ENCODE data around the gene SLC6A8.

SLC6A8 gene

DNA sequence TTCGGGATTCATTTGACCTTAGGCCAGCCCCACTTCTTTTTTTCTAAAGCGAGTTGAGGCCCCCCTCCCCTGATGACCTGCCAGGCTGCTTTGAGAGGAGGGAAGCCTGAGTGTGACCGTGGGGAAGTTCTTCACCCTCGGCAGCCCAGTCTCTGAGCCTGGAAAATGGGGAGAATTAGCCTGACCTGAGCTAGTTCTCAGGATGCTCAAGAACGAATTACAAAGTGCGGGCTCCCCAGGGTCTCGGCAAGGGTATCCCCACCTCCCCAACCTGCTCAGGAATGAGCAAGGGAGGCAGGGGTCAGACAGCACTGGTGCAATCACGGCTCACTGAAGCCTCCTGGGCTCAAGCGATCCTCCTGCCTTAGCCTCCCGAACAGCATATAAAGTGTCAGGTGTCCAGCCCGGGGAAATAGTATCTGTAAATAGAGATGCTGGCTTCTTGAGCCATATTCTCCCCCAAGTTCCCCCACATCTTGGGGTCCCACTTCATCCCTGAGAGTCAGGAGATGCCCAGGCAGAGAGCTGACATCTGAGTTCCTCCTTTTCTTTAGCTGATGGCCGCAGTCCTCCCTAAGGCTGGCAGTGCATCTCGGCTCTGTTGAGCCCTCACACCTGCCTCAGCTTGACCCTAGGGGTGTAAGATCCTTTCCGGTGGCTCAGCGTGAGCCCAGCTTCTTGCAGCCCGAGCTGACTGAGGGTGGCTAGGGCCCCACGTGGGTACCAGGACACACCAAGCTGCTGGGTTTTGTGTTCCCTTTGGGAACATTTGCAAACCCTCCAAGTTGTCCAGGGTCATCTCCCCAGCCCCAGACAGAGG lies 39.2 kb upstream of the SLC6A8 start:
- no peak for DNase-seq (ENCODE audit: low spot score)

DNA sequence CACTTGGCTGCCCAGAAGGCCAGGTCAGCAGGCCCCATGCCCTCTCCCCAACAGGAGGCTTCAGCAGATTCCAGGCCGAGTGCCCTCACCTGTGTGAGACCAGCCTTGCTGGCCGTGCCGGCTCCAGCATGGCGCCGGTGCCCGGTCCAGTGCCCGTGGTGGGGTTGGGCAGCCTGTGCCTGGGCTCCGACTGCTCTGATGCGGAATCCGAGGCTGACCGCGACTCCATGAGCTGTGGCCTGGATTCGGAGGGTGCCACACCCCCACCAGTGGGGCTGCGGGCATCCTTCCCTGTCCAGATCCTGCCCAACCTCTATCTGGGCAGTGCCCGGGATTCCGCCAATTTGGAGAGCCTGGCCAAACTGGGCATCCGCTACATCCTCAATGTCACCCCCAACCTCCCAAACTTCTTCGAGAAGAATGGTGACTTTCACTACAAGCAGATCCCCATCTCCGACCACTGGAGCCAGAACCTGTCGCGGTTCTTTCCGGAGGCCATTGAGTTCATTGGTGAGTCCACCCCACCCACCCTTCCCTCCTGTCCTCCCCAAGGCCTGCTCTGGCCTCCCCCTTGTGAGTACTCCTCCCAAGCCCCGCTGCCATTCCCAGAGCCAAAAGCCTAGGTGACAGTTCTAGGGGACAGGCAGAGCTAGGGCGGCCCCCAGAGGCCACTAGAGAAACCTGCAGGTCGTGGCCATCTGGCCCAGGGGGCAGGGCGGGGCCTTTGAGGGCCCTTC lies 38.4 kb upstream of the SLC6A8 start:
- DNase-seq (ENCODE audit: low spot score) = peak; percentile 25

DNA sequence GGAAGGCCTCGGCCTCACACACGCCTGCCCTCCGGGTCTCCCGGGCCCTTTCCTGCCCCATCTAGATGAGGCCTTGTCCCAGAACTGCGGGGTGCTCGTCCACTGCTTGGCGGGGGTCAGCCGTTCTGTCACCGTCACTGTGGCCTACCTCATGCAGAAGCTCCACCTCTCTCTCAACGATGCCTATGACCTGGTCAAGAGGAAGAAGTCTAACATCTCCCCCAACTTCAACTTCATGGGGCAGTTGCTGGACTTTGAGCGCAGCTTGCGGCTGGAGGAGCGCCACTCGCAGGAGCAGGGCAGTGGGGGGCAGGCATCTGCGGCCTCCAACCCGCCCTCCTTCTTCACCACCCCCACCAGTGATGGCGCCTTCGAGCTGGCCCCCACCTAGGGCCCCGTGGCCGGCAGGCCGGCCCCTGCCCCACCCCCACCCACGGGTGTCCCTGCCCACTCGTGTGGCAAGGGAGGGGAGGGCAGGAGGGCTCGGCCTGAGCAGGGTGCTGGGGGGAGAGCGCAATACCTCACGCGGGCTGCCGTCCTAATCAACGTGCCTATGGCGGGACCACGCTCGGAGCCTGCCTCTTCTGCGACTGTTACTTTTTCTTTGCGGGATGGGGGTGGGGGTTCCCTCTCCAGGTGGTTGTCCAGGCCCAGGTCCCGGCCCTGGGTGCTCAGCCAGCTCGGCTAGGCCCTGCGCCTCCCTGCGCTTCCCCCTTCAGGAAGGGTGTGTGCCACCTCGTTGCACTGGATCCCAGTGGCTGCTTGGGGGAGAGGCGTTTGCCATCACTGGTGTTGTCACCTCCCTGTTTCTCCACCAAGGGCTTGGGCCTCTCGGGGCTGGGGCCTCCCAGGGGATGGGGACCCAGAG lies 37.6 kb upstream of the SLC6A8 start:
- no peak for DNase-seq (ENCODE audit: low spot score)

DNA sequence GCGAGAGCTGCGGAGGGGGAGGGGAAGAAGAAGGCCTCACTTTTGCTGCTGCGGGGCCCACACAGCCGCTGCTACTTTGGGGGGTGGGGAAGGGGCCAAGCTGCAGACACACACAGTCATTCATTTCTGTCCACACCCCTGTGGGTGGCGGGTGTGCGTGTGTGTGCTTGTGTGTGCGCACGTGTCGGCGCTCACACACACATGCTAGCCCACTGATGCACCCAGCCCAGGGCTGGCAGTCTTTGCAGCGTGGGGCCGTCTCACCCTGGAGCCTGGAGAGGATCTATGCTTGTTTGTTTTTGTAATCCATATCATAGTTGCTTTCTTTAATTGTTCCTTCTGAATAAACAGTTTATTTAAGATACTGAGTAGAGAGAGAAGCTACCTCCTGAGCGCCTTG lies 36.8 kb upstream of the SLC6A8 start:
- no peak for DNase-seq (ENCODE audit: low spot score)

DNA sequence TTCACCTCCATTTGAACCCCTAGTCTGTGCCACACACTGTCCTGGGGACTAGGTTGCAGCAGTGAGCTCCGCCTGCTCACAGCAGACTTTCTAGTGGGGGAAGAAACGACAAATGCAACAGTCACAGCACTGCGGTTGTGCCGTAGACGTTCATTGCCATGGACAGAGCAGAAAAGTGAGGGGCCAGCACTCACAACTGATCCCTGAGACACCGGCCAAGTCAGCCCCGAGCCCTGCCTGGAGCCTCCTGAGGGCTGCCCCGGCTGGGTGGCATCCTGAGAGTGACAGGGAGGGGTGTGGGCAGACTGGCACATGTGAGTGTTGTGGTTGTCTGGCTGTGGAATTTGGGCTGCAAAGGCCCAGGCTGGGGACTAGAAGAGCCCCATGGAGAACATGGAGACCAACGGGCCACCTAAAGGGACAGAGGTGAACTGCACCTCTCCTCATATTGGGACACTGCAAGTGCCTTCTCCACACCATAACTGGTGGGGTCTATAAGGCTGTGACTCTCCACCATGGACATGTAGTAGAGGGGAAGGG lies 36.1 kb upstream of the SLC6A8 start:
- no peak for DNase-seq (ENCODE audit: low spot score)

DNA sequence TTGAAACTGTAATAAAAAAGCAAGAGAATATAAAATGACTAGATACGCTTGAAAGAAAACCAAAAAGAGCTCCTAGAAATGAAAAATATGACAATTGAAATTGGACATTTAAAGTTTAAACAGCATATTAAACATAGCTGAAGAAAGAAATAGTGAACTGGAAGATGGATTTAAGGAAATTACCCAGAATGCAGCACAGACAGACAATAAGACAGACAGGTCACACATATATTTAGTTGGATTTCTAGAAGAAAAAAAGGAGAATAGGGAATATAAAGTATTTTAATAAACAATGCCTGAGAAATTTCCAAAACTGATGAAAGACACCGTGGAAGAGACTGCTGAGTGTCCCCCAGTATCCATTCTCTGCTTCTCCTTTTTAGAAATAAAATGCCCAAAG lies 34.2 kb upstream of the SLC6A8 start:
- DNase-seq (ENCODE audit: low spot score) = no peak

DNA sequence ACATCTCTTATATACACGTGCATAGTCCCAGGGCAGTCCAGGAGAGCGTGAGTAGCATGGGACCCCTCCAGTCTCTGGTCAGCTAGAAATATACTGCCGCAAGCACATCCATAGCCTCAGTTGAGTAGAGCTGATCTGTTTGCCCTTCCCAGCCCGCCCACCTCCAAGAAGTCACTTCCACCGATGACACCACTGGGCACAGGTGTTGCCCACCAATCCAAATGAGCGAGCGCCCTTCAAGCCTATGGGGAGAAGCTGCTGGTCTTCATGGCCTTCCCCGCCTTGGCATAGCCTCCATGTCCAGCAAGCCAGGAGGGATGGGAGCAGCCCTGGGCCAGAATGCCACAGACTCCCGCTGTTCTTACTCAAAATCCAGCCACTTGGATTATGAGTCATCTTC lies 30.6 kb upstream of the SLC6A8 start:
- DNase-seq (ENCODE audit: low spot score) = no peak

DNA sequence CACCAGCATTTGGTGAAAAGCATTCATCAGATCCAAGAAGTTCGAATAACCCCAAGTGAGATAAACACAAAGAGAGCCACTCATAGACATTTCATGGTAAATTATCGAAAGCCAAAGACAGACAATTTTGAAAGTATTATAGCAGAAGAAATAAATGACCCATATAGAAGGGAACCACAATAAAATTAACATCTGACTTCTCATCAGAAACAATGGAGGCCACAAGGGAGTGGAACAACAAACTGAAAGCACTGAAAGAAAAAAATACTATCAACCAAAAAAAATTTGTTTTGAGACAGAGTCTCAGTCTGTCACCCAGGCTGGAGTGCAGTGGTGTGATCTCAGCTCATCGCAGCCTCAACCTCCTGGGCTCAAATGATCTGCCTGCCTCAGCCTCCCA lies 28.5 kb upstream of the SLC6A8 start:
- DNase-seq (ENCODE audit: low spot score) = no peak

DNA sequence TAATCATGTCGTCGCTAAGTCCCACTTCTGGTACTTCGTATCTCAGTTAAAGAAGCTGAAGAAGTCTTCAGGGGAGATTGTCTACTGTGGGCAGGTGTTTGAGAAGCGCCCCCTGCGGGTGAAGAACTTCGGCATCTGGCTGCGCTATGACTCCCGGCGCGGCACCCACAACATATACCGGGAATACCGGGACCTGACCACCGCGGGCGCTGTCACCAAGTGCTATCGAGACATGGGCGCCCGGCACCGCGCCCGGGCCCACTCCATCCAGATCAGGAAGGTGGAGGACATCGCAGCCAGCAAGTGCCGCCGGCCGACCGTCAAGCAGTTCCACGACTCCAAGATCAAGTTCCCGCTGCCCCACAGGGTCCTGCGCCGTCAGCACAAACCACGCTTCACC lies 25.5 kb upstream of the SLC6A8 start:
- DNase-seq (ENCODE audit: low spot score) = peak; percentile 60

DNA sequence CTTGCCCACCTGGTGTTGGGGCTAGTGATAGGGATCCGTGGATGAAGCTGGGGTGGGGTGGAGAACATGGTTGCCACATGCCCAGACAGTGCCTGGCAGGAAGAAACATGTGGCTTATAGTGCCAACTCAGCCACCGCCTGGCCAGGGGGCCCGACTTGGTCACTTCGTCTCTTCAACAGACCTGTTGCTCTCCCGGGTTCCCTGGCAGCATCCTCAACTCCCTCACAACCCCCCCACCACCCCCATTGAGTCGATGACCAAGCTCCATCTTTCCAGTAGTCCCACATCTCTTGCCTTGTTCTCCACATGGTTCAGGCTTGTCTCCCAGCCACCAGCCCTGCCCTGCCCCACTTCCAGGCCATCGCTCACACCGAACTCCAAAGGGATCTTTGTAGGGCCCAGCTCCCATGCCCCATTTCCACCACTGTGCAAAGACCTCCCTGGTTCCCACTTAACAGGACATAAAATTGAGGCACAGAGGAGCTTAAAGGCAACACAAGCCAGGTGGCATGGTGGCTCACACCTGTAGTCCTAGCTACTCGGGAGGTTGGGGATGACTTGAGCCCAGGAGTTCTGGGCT lies 21.9 kb upstream of the SLC6A8 start:
- DNase-seq (ENCODE audit: low spot score) = no peak

DNA sequence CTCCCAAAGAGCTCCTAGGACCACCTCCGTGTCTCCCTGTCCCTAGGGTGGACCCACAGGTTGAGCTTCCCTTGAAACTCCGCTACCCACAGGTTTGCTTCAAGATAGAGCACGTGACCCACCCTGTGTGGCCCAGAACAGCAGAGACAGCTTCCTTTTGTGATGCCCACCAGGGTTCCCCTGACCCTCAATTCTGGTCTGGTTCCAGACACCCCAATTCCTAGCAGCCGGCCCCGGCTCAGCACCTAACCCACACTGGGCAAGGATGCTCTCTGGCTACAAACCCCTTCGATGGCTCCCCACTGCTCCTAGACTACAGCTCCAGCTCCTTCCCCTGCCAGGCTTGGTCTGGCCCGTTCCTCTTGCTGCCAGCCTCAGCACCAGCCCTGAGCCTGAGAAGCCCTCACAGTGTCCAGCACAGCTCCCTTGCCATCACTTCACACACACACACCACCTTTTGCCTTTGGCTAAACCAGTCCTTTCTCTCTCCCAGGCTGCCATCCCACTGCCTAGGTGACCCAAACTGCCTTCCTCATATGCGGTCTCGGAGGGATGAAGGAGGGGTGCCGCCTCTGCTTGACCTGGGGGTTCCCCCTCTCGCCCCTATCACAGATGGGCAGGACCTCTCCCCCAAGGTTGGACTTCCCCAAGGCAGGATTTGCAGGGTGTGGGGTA lies 20.3 kb upstream of the SLC6A8 start:
- DNase-seq (ENCODE audit: low spot score) = no peak

DNA sequence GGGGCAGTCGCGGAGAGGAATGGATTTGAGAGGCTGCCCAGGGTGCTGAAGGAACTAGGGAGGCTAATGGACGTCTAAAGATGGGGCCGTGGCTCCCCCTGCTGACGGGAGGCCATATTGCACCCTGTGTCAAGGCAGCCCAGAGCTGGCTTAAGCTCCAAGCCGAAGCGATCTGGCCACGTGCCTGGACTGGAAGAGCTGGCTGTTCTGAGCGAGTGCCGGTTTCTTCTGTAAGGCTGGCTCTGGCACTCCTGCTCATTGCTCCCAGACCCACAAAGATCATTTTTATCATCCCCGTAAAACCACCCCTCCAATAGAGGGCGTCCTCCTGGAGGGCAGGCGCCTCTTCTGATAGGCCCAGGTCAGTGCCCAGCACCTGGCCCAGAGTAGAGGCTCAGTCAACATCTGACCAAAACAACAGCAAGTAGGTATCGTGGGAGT lies 19.8 kb upstream of the SLC6A8 start:
- peak; percentile 76 for DNase-seq (ENCODE audit: low spot score)

DNA sequence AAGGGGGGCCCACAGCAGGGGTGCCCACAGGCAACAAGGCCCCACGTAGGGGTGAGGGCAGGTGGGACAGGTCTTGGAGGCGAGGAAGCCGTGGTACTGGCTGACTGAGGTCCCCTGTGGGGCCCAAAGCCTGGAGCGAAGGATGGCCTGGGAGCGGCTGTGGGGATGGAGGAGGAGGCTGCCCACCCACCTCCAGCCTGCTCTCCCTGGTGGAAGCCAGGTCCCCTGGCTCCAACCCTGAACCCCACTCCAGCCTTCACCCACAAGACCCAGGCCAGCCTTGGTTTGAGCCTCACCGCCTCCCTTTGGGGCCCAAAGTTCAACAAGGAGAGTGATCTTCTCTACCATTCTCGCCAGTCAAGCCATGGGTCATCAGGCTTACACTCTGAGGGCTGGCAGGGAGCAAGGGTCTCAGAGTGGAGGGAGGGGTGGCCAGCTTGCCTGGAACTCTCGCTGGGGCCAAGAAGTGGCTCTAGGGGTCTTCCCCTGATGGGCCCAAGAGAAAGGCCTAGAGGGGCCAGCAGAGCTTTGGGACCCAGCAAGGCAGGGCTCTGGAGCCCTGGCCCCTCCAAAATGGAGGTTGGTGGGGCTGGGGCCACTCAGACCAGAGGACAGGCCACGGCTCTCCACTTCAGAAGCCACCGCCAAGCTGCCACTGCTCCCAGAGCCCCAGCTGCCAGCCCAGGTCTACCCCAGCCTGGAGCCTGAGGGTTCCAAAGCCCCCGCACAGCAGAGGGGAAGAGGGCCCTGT lies 19.1 kb upstream of the SLC6A8 start:
- no peak for DNase-seq (ENCODE audit: low spot score)

DNA sequence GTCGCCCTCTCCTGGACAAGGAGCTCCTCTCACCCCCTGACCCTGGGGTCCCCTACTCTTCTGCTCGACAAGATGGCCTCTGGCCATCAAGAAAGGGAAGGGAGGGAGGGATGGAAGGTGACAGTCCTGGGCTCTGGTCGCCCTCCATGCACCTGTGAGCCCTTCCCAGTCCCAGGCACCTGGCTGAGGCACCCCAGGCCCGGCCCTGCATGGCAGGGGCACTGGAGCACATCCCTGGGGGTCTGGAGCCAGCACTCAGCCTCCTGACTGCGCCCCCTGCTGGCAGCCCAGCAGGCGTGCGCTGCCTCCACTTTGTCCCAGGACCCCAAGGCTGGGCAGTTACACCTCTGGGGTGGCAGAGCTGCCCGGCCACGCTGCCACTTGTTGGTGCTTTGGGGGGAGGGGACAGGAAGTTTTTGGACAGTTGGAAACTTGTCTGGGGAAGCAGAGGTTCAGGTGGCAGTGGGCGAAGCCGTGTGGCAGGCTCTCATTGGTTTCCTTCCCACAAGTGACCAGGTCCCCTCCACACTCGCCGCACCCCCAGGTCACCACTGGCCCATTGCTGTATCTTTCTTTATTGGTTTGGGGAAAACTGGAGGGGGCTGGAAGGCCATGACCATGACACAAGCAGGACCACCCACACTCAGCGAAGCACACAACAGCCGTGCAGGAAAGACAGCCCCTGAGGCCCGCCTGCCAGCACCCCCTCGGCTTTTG lies 18.4 kb upstream of the SLC6A8 start:
- peak; percentile 29 for DNase-seq (ENCODE audit: low spot score)

DNA sequence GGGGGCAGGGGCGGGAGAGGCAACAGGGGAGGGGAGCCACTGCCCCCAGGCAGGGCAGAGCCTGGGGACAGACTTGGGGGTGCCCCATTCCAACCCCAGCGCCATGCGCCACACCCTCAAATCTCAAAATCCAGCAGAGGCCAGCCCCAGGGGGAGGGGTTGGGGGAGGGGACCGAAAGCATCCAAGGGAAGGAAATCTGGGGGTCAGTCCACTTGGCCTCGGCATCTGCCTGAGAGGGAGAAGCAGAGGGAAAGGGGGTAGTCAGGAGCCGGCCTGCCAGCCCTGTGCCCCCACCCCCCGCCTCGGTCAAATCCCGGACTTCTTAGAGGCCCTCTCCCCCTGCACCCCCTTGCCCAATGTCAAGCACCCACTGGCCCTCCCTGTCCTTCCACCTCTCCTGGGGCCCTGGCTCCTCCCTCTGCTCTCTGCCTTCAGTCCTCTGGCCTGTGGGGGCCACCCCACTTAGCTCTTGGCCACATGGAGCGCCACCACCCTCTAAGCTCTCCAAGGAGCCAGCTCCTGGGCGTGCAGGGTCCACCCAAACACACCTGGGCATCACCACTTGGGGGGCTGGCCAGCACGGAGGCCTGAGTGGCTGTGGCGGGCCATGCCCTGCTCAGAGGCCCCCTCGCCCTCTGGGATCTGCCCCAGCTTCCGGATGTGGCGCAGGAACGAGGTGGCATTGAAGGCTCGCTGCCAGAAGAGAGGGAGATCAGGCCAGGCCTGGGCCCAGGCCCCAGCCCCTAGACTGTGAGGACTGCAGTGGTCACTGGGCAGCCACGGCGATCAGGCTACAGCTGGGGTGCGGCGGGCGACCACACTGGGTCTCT lies 17.6 kb upstream of the SLC6A8 start:
- no peak for DNase-seq (ENCODE audit: low spot score)

DNA sequence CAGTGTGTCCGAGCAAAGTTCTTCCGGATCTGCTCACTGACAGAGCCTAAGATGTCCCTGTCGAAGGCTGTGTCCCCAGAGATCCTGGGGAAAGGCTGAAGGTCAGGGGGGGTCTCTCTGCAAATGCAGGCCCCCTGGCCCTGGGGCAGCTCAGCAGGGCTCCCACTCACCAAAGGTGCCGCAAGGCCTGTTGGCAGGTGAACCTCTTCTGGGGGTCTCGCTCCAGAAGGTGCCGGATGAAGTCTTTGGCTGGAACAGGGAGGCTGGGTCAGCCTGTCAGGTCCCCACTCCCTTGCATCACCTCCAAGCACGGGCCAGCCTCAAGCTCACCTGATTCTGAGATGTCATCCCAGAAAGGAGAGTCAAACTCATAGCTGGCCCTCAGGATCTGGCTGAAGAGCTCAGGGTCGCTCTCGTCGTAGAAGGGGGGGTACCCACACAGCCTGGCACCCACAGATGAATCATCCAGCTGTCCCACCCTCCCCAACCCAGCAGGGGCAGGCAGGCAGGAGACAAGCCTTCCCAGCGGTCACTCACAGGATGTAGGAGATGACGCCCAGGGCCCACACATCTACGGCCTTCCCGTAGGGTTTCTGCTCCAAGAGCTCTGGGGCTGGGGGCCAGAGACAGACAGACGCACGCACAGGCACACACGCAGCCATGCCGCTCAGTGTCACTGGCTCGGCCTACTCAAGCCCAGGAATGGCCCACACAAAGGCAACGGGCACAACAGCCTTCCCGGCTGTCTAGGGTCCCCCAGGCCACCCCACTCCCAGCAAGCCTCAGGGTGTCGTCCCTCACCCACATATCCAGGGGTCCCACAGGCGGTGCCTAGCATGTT lies 16.8 kb upstream of the SLC6A8 start:
- no peak for DNase-seq (ENCODE audit: low spot score)

DNA sequence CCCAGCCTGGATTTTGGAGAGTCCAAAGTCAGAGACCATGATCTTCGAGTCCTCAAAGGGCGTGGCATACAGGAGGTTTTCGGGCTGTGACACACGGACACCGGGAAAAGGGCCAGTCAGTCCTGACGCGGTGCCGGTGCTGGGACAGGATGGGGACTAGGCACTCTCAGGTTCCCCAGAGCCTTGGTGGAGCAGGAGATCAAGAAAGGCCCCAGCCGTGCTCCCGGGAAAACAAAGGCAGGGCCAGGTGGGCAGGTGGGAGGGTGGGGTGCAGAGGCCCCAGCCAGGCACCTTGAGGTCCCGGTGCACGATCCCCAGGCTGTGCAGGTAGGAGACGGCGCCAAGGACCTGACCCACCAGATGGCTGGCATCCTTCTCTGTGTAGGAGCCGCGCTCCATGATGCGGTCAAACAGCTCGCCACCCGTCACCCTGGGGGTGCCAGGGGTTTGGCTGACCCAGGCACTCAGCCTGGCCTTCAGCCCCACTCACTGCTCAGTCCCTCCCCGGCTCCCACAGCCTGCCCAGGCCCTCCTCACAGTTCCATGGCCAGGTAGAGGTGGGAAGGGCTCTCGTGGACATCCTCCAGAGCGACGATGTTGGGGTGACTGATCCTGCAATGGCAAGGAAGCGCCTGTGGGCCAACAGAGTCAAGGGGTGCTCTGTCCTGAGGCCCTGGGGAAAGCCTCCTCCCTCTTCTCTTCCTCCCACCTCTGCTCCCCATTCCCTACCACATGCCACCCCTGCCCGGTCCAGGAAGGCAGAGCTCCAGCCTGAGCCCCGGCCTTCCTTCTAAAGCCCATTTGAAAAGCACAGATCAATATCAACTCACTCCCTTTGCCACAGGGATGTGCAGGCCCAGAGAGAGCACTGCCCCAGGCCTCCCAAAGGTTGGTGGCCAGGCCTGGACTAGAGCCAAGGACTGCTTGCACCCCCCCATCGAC lies 15.9 kb upstream of the SLC6A8 start:
- DNase-seq (ENCODE audit: low spot score) = no peak

All from CD4-positive, alpha-beta T cell treated with Interleukin-2 at 100 ng/mL for 4 hours (primary cell).